Fibroblast of the aortic adventitia (primary cell): Measurements from ENCODE around the gene TP63. TPM values are rescaled to one million over a fixed set of nuclear protein-coding genes. Genes with fewer than 3 reads are reported as not detected.

Source experiments
- DNase-seq: peaks from one replicate; pipeline ENCODE4 v3.0.0-alpha.2; 2010; ENCODE audit warnings: low read depth
- H3K4me3 ChIP-seq: 2 replicates; pipeline ENCODE4 v1.5.1; 2011; ENCODE audit warnings: low read depth, mild to moderate bottlenecking, control low read depth, low read length, moderate library complexity
- CTCF ChIP-seq: IDR thresholded peaks from 2 replicates; pipeline ENCODE4 v1.5.1; 2011; ENCODE audit warnings: mild to moderate bottlenecking, low read length, control low read depth, inconsistent platforms; ENCODE audit not compliant: insufficient read depth
- total RNA-seq: library from RNA; depleted of rRNA; stranded (reverse); fragments of >200 nt; gene quantifications from 2 replicates; pipeline ENCODE4 v1.2.3, GENCODE V29; 2012; ENCODE audit warnings: low replicate concordance

Gene TP63
- total RNA-seq, 1 donor, result 0.18 TPM

GRCh38 chr3:189902230-189903186 lies 271.3 kb downstream of the TP63 start:
- no peak for TF ChIP-seq CTCF
- no peak overlapping the region for H3K4me3 ChIP-seq
- DNase-seq, result peak; percentile 57

DNA sequence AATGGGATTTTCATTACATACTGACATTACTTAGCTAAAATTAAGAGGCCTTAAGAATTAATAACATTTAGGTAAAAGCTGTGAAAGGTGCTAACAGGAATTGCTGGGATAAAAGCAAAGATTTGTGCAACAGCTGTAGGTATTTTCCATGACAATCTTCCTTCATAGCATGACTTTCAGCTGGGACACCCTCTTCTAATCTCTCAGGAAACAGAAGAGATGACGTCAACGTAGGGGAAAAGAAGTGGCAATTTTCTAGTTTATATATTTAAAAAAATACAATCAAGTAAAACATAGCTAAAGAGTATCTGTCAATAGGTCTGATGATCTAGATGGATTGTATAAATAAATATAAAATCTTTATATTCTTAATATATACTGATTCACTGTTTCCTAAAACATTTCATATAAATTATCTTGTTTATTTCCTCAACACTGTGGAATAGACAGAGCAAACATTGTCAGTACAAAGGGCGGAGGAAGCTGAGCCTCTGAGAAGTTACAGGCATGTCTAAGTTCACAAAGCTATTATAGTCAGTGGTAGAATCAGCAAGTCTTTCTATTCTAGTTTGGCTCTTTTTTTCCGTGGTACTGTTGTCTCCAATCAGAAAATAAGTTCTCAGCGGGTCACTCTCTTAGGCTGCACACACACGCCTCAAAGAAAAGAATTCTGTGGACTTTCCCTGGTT lies 272.5 kb downstream of the TP63 start:
- no peak overlapping the region for H3K4me3 ChIP-seq
- no peak for TF ChIP-seq CTCF
- DNase-seq, result no peak

DNA sequence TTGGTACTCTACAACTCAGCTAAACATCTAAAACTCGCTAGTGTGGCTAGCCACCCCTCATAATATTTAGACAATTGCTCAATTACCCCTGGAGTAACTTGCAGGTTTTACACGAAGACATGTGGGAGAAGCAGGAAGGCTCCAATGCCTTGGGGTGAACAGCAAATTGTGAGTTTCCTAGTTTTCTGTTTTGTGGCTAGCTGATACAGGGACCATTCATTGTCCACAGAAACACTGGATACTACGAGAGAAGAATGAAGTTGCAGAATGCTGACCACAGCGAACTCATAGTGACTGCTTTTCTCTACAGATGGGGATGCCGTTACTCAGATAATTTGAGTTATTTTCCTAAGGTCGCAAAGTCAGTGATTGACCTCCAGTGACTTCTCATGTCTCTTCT lies 276.6 kb downstream of the TP63 start:
- DNase-seq, result no peak
- no peak overlapping the region for H3K4me3 ChIP-seq
- no peak for TF ChIP-seq CTCF

- DNase-seq, result peak; percentile 65
- no peak overlapping the region for H3K4me3 ChIP-seq
- no peak for TF ChIP-seq CTCF
Observed at GRCh38 chr3:189908646-189909045, 277.5 kb downstream of the TP63 start.

DNA sequence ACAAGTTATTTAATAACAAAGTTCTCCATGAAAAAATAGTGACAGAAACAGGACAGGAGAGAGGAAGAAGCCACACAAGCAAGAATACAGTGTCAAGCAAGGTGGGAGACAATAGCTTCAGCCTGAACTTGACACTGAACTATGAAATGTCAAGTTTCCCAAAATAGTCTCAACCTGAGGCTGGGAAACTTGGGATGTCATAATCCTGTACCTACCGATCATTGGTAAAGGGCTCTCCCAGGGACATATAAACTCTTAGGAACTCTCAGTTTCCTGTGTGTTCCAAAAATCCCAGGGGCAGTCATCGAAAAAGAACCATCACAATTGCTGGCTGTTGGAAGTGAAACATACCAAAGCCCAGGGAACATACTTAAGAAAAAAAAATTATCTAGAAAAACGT lies 277.9 kb downstream of the TP63 start:
- no peak for TF ChIP-seq CTCF
- DNase-seq, result no peak
- no peak overlapping the region for H3K4me3 ChIP-seq

GRCh38 chr3:189909573-189909972 lies 278.4 kb downstream of the TP63 start:
- DNase-seq, result no peak
- no peak overlapping the region for H3K4me3 ChIP-seq
- no peak for TF ChIP-seq CTCF
